ENCODE measurements around the gene PTP4A1. TPM values are rescaled to one million over a fixed set of nuclear protein-coding genes. Genes with fewer than 3 reads are reported as not detected.

Gene PTP4A1
- total RNA-seq (2016; rRNA removed; fragmentation: Illumina TruSeq; extraction: Trizol) (376 and 681 TPM in 2 replicates), polyA plus RNA-seq (2011; rRNA removed) (127 and 141 TPM in 2 replicates), polyA minus RNA-seq (2011; rRNA and poly(A)+ RNA removed; ENCODE audit: low replicate concordance) (36.0 and 84.0 TPM in 2 replicates), Bru-seq, nascent RNA (percentile 99 among the genes with signal in this experiment), BruChase-seq, experiment 1, labeled RNA remaining after a 6-hour chase (percentile 83 among the genes with signal in this experiment), BruChase-seq, experiment 2, labeled RNA remaining after a 2-hour chase (percentile 92 among the genes with signal in this experiment)
- total RNA-seq (2016; cell fraction: cytosol; rRNA removed; fragmentation: Illumina TruSeq; extraction: Trizol; ENCODE audit: low read depth): 72.5 and 82.8 TPM in 2 replicates
- 381 and 654 TPM in 2 replicates for total RNA-seq (2016; cell fraction: insoluble cytoplasmic fraction; rRNA removed; fragmentation: Illumina TruSeq; extraction: Trizol)
- 431 TPM in 2 replicates for total RNA-seq (2016; cell fraction: membrane; rRNA removed; fragmentation: Illumina TruSeq; extraction: Trizol)
- total RNA-seq (2016; cell fraction: nucleus; rRNA removed; fragmentation: Illumina TruSeq; extraction: Trizol): 336 and 365 TPM in 2 replicates
- 61.2 and 126 TPM in 2 replicates for polyA plus RNA-seq (2011; cell fraction: cytosol; rRNA removed)
- polyA plus RNA-seq (2011; cell fraction: nucleus; rRNA removed): 48.0 and 68.5 TPM in 2 replicates
- polyA plus RNA-seq (2012): 273 TPM in 2 replicates
- polyA plus RNA-seq (2016; cell fraction: cytosol; fragmentation: Illumina TruSeq; extraction: Trizol; ENCODE audit: low read depth): 53.9 and 75.2 TPM in 2 replicates
- polyA plus RNA-seq (2016; cell fraction: insoluble cytoplasmic fraction; fragmentation: Illumina TruSeq; extraction: Trizol; ENCODE audit: low read depth): 710 and 726 TPM in 2 replicates
- 254 and 286 TPM in 2 replicates for polyA plus RNA-seq (2016; cell fraction: membrane; fragmentation: Illumina TruSeq; extraction: Trizol; ENCODE audit: low read depth)
- polyA plus RNA-seq (2016; cell fraction: nucleus; fragmentation: Illumina TruSeq; extraction: Trizol; ENCODE audit: insufficient read depth, low read depth): 411 and 435 TPM in 2 replicates
- 187 and 229 TPM in 2 replicates for polyA minus RNA-seq (2011; cell fraction: cytosol; rRNA and poly(A)+ RNA removed)
- polyA minus RNA-seq (2011; cell fraction: nucleus; rRNA and poly(A)+ RNA removed): 195 and 232 TPM in 2 replicates
- long read RNA-seq, experiment 1, full-length matches to known transcripts: 7 of 66 reads
- long read RNA-seq, experiment 1, partial matches to known transcripts: 0 of 66 reads
- long read RNA-seq, experiment 1, other reads (novel, unspliced or antisense): 59 of 66 reads
- long read RNA-seq, experiment 2, transcript PTP4A1-203 (5 exons, 2,203 nt): major isoform, 68 of 401 reads
- long read RNA-seq, experiment 2, partial matches to known transcripts: 324 of 401 reads
- long read RNA-seq, experiment 2, other reads (novel, unspliced or antisense): 9 of 401 reads

DNA sequence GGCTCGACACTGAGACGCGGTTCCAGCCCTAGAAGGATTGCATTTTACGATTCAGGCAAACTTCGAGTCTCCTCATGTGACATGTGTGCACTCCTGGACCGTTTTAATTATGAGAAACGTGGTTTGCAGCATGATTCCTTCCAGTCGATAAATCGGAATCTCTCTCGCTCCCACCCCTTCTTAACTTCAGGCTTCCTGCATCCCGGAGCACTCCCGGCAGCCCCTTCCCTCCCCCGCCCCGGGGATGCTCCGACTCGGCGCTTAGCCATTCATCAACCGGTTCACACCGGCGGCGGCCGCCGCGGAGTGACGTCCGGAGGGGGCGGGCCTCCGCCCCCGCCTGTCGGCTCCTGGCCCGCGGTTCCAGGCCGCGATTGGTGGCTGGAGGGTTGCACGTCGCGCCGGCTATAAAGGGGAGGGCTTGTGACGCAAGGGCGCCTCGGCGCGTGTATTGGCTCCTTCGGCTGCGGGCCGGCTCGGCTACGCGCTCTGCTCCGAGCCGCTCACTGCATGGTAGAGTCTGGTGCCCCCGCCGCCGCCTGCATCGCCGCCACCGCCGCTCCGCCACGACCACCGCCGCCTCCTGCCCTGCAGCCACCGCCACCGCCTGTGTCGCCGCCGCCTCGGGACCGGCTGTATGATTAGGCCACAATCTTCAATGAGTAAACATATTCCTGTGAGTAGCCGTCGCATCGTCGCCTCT lies at the start of gene PTP4A1, which contains the start of gene LOC128125822:
PTP4A1 (plus strand) TSS at position 437 of the 703 bp plus-strand sequence. CDS start 4,401 bp downstream, outside the sequence.
LOC128125822 (plus strand) TSS at position 437 of the 703 bp plus-strand sequence.
- no peak for FAIRE-seq
- ChIA-PET CTCF (ENCODE audit: low intra/inter-chr PET ratio, low total read pairs) (interaction anchor here (2.9 kb wide), 1 partner anchor 220 kb away, joined by 32 read pairs; no protein-coding TSS in a partner anchor), POLR2A (interaction anchor here (1.1 to 2.9 kb wide), 4 partner anchors 39 to 219 kb away, joined by 3 to 25 read pairs (median 4); no protein-coding TSS in a partner anchor)
- peak; percentile 95 for DNase-seq (ENCODE audit: low spot score)
- intact Hi-C loops (cut with micrococcal nuclease; ENCODE audit: unreplicated experiment) (loop anchor here (1.0 kb wide), 1 partner anchor 114 kb away; no protein-coding TSS in a partner anchor), in situ Hi-C loops (cut with HindIII; ENCODE audit: extremely low pct_ligation_motif_present, low pct_unique_long_range_greater_than_20kb) (loop anchor here (5.0 kb wide), 3 partner anchors 55 to 220 kb away; no protein-coding TSS in a partner anchor)
- H2AFZ ChIP-seq (ENCODE audit: low read length): no peak within 1 kb of the TSS
- H3K27me3 ChIP-seq (ENCODE audit: control insufficient read depth in 1 of 2, insufficient read depth in 2 of 2, low read length in 2 of 2): no peaks in the 10 kb centered on the region; a peak in 1 of 5 replicates
- peaks cover 61% of the 10 kb centered on the region for H3K4me1 ChIP-seq (ENCODE audit: insufficient read depth, low read length)
- H3K79me2 ChIP-seq (ENCODE audit: insufficient read depth, low read length): peaks cover 95% of the 10 kb centered on the region
- peak within 1 kb of the TSS; percentile 78 to 95 (median 89) for H3K4me3 ChIP-seq (replicated peaks in 1 of 3; ENCODE audit: insufficient read depth in 1 of 3, low read depth in 2 of 3, low read length in 3 of 3)
- peaks cover 37% of the 10 kb centered on the region for H4K20me1 ChIP-seq (ENCODE audit: insufficient read depth, low read length)
- ATAC-seq: peak; percentile 90
- 0% methylated on average over 33 of the region's 73 CpGs for WGBS (ENCODE audit: low lambda C conversion rate)
- H3K9ac ChIP-seq (ENCODE audit: insufficient read depth, low read depth, low read length): peak within 1 kb of the TSS; percentile 99
- peak within 1 kb of the TSS; percentile 96 for H3K4me2 ChIP-seq (ENCODE audit: low read depth, low read length)
- peak within 1 kb of the TSS; percentile 96 for H3K27ac ChIP-seq (ENCODE audit: extremely low read length, insufficient read depth, low read length)
- peaks cover 6 to 11% of the 10 kb centered on the region in 2 experiments for H3K36me3 ChIP-seq (replicated peaks in 1 of 2; ENCODE audit: control insufficient read depth in 1 of 2, insufficient read depth in 2 of 2, low read length in 2 of 2)
- H3K9me3 ChIP-seq (ENCODE audit: low read length): no peaks in the 10 kb centered on the region
- no TSS peak for BruUV-seq (replicated peaks)
- peak; percentile 22; the same call in 1 of the 2 replicates for TF ChIP-seq ETV5 (CRISPR knock-in tag; IDR thresholded peaks at IDR 0.05; ENCODE audit: borderline replicate concordance)
- no peak; the same call in 1 of the 2 replicates for TF ChIP-seq TGIF2 (CRISPR knock-in tag; IDR thresholded peaks at IDR 0.05)
- TF ChIP-seq RBFOX2 (IDR thresholded peaks at IDR 0.05; ENCODE audit: low read depth, low read length): peak; percentile 96
- TF ChIP-seq, protein P1, sequence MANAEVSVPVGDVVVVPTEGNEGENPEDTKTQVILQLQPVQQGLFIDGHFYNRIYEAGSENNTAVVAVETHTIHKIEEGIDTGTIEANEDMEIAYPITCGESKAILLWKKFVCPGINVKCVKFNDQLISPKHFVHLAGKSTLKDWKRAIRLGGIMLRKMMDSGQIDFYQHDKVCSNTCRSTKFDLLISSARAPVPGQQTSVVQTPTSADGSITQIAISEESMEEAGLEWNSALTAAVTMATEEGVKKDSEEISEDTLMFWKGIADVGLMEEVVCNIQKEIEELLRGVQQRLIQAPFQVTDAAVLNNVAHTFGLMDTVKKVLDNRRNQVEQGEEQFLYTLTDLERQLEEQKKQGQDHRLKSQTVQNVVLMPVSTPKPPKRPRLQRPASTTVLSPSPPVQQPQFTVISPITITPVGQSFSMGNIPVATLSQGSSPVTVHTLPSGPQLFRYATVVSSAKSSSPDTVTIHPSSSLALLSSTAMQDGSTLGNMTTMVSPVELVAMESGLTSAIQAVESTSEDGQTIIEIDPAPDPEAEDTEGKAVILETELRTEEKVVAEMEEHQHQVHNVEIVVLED (CRISPR knock-in tag; IDR thresholded peaks at IDR 0.05; ENCODE audit: borderline replicate concordance): peak; percentile 91
- TF ChIP-seq, protein P2, sequence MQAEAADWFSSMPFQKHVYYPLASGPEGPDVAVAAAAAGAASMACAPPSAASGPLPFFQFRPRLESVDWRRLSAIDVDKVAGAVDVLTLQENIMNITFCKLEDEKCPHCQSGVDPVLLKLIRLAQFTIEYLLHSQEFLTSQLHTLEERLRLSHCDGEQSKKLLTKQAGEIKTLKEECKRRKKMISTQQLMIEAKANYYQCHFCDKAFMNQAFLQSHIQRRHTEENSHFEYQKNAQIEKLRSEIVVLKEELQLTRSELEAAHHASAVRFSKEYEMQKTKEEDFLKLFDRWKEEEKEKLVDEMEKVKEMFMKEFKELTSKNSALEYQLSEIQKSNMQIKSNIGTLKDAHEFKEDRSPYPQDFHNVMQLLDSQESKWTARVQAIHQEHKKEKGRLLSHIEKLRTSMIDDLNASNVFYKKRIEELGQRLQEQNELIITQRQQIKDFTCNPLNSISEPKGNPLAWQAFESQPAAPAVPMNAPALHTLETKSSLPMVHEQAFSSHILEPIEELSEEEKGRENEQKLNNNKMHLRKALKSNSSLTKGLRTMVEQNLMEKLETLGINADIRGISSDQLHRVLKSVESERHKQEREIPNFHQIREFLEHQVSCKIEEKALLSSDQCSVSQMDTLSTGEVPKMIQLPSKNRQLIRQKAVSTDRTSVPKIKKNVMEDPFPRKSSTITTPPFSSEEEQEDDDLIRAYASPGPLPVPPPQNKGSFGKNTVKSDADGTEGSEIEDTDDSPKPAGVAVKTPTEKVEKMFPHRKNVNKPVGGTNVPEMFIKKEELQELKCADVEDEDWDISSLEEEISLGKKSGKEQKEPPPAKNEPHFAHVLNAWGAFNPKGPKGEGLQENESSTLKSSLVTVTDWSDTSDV (CRISPR knock-in tag; IDR thresholded peaks at IDR 0.05): peak; percentile 79; the same call in 1 of the 2 replicates
- TF ChIP-seq CBX2 (IDR thresholded peaks at IDR 0.05; ENCODE audit: low read depth, low read length): no peak
- TF ChIP-seq CBX2 (CRISPR knock-in tag; IDR thresholded peaks at IDR 0.05; ENCODE audit: low read depth): no peak
- TF ChIP-seq ZFP90 (CRISPR knock-in tag; IDR thresholded peaks at IDR 0.05; ENCODE audit: borderline replicate concordance): no peak; the same call in 1 of the 2 replicates
- TF ChIP-seq ZNF12 (CRISPR knock-in tag; IDR thresholded peaks at IDR 0.05): peak; percentile 41
- TF ChIP-seq ZNF616 (CRISPR knock-in tag; IDR thresholded peaks at IDR 0.05; ENCODE audit: low read depth): peak; percentile 78; the same call in 1 of the 2 replicates
- TF ChIP-seq NCOA5 (CRISPR knock-in tag; IDR thresholded peaks at IDR 0.05): no peak
- TF ChIP-seq RFXAP (CRISPR knock-in tag; IDR thresholded peaks at IDR 0.05; ENCODE audit: borderline replicate concordance): peak; percentile 91
- no peak for TF ChIP-seq NAIF1 (CRISPR knock-in tag; IDR thresholded peaks at IDR 0.05; ENCODE audit: borderline replicate concordance)
